Stimulated activated CD4-positive, alpha-beta T cell treated with anti-CD3 and anti-CD28 coated beads, TNF-alpha, amount 100 ng/mL, for 1 hour (primary cell): Measurements from ENCODE around the gene CR2.
"Not testable (repeated sequence)": the region's sequence is repeated elsewhere in the genome, so short reads cannot be mapped to it uniquely, and the experiment has no call there.

Source experiments
- DNase-seq, 3 donors: peaks; one replicate each; pipeline ENCODE4 v3.0.0-alpha.2; 2020; ENCODE audit warnings: low read depth in 3 of 3, low spot score in 1 of 3

CR2 gene

GRCh38 chr1:207444514-207445217 lies 9.5 kb upstream of the CR2 start:
- no peak for DNase-seq

DNA sequence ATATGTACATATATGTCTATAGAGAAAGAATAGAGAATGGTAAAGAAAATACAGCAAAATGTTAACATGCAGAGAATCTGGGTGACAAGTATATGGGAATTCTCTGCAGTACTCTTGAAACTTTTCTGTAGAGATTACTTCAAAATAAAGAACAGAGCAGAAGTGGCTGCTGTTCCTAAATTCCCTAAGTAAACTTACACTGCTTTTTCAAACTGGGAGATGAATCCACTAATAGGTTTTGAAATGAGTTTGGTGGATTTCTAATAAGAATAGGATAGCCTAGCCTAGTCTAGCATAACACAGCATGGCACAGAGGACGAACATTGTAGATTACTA lies 450 bp upstream of the CR2 start:
- DNase-seq, result no peak

DNA sequence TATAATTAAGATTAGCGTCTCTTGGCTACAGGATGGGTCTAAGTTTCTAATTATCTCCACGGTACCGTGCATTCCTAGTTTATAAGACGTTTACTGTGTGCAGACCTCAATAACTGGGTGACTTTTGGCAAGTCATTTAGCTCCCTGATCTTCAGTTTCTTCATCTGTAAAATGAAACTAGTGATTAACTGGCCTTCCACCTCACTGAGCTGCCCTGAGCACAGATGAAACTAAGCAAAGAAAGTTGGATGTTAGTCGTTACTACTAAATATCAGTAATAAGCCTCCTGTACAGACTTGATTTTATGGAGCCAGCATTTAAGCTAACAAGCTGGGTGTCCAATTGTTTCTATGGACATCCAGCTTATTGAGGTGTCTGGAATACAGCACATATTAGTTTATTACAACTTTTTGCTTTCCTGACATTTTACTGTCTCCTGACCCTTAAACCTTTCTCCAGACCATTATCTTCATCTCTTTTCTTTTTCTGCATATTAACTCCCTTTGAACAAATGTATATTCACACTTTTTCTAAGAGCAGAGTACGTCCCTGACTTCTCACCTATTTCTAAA lies 1.1 kb downstream of the CR2 start:
- DNase-seq, result no peak

DNA sequence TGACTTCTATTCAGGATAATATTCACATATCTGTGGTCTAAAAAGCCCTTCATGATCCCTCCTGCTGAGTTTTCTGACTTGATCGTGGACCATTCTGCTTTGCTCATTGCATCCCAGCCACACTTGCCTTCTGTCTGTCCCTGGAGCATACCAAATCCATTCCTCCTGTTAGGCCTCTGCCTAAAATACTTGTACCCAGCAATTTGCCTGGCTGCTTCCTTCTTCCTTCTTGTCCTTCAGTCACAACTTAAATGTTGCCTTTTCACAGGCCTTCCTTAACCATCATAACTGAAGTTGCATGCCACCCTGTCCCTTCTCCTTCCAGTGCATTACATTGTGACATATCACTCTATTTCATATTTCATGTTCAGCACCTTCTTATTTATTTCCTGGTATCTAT lies 4.3 kb downstream of the CR2 start:
- no peak for DNase-seq

DNA sequence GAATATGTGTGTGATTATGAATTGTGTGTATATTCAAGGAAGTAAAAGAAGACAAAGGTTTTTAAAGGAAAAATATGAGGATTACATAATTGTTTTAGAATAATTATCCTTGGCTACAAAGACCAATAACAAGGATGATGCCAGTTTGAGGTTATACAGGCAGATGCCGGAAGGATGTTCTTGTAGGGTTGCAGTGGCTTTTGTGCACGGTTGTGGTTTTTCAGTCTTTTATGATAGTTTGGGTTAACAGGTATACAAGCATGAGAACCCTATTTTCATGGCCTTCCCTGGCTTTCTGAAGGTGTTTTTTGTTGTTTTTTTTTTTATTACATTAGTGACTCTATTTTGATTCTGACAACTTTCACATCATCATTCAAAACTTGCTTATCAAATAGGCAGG lies 4.9 kb downstream of the CR2 start:
- DNase-seq, result no peak

DNA sequence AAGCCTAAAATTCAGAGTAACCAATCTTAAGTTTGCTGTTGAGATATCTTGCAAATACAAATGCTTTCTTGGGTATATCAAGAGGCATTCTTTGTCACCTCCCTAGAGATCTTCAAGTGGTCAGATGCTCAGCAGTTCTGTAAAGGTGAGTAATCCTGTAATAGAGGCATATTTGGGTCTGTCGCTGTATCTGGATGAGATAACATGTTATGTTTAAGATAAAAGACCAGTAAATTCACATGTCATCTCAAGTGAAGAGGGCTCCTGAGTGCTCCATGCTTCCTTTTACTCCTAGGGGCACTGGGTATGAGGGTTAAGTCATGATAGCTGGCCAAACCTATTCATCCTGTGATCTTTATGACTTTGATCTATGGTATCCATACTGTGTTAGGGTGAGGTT lies 7.5 kb downstream of the CR2 start:
- DNase-seq, result no peak

DNA sequence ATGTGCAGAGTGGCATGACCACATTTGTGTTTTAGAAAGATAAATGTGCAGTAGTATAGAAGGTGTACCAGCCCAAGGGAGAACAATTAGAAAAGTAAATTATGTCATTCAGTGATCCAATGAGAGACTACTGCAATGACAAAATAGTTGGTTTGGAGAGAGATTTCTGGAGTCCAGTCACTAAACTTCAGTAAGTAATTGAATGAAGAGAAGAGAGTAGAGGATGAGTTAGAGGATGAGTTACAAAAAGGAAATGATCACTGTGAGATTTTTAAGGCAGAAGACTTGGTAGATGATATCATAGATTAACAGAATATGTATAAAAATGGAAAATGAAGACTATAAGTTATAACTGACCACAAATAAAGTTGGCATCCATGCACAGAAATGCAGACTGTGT lies 8.4 kb downstream of the CR2 start:
- DNase-seq, result no peak

DNA sequence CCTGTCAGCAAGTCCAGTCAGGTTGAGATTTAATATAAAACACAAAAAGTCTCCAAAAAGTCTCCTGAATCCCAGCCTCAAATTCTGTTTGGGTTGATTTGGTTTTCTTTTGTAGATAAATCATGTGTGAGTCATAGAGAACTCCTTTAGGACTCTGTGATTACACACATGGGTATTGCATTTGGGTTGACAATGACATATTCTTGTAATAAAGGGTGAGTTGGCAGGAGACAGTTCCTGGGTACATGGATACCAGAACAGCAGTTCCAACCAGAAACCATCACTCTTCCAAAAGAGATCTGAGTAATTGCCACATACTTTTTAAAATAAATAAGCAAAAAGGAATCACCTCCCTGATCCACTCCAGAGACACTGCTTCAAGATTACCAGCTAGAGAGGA lies 8.9 kb downstream of the CR2 start:
- DNase-seq, result no peak

GRCh38 chr1:207463571-207463970 lies 9.4 kb downstream of the CR2 start:
- no peak for DNase-seq

GRCh38 chr1:207470927-207471326 lies 16.8 kb downstream of the CR2 start:
- no peak for DNase-seq

GRCh38 chr1:207474210-207474609 lies 20.1 kb downstream of the CR2 start:
- no peak for DNase-seq

GRCh38 chr1:207486198-207486597 lies 32.1 kb downstream of the CR2 start:
- DNase-seq, result no peak

- no peak for DNase-seq
These were observed 33.5 kb downstream of the CR2 start for GRCh38 chr1:207487636-207488035.

DNA sequence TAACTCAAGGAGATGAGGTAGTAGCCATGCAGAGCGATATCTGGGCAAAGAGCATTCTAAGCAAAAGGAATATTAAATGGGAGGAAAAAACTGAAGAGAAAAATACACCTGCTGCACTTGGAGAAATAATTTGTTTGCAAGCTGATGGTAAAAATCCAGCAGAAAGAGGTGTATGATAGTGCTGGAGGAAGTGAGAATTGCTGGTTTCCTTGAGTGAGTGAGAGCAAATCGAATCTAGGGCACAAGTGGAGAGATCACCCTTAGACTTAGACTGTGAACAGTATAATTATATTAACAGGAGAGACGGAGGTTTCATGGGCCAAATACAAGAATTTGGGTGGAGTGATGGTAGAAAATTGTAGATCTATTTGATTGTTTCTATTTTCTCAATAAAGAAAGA lies 39.1 kb downstream of the CR2 start:
- DNase-seq, result no peak

GRCh38 chr1:207494171-207494570 lies 40.0 kb downstream of the CR2 start:
- no peak for DNase-seq

GRCh38 chr1:207495281-207495680 lies 41.2 kb downstream of the CR2 start:
- not testable (repeated sequence) for DNase-seq

DNA sequence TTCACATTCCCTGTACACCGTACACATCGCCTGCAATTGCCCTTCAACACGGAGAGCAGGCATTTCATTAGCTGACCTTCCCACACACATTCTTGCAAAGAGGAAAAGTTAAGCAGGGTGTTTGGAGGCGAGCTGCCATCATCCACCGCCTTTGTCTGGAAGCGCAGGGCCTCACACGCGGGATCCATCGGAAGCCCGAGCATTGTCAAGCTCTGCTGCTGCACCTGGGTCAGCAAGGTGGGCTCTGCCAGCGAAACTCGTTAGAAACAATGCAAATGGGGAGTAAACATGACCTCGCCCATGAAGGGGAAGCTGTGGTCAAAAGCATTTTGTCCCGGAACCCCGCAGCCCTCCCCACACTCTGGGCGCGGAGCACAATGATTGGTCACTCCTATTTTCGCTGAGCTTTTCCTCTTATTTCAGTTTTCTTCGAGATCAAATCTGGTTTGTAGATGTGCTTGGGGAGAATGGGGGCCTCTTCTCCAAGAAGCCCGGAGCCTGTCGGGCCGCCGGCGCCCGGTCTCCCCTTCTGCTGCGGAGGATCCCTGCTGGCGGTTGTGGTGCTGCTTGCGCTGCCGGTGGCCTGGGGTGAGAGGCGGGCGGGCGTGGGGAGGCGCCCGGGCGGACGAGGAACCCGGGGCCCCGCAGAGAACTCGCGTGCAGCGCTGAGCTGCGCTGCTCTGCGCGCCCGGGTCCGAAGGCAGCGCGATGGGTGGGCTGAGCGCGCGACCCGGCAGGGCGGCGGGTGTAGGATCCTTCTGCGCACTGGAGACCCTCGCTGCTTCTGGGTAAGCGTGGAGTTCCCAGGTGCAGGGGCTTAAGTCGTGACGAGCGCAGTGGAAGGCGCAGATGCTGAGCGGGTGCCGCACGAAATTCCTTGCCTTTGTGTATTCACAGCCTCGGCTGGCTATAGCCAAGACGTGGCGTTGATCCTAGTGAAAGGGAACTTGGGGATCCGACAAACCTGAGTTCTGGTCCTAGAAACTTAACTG lies 42.0 kb downstream of the CR2 start, which contains the start of gene CR1:
TSS of gene CR1 (plus strand) at position 357 of the 992 bp plus-strand sequence. CDS start at position 468, 111 bp downstream.
- DNase-seq, result peak in 1 of 3 donors; percentile 11

DNA sequence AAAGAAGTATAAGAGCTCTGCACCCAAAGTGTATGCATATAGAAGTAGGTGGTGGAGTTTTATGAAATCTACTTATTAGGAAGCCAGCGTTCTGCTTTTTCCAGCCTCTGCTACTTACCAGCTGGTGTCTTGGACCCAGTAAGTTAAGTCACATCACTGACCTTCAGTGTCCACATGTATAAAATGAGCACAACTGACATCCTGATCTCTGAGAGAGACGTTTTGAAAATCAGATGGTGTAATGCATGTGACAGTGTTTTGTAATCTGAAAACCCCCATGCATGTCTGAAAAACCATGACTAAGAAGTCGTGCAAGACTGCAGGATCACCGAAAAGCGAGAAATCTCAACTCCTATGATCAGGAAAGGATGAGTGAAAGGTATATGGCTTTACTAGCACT lies 43.8 kb downstream of the CR2 start:
- DNase-seq, result no peak

- DNase-seq, result peak; percentile 9 to 50 (median 34)
These were observed 45.4 kb downstream of the CR2 start for GRCh38 chr1:207499573-207499972.

- DNase-seq, result no peak
These were observed 46.2 kb downstream of the CR2 start for GRCh38 chr1:207500306-207500705.

GRCh38 chr1:207501071-207501470 lies 46.9 kb downstream of the CR2 start:
- no peak for DNase-seq

DNA sequence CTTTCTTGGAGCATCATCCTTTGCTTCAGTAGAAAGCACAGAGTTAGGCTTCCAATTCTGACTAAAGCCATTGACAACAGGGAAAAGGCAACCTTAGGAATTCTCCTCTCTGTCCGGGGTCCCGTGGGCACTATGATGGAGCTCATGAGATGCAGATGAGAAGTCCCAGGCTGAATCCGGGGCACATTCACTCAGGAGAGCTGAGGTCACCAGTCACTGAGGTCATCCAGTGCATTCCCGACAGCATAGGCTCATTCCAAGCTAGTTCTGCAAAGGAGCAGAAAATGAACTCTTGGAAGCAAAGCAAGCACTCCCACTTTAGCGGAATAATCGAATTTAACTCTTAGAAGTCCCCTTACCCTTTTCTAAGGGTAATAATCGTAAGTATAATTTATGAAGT lies 48.6 kb downstream of the CR2 start:
- DNase-seq, result no peak
